C4-2B (cell line): ENCODE results near the gene ZNF221.

Experiments
- ZFX ChIP-seq: fragments of 450-650 bp; IDR thresholded peaks from 2 replicates; pipeline ENCODE4 v1.6.1; 2017
- TF ChIP-seq, protein P1 (sequence below): fragments of 450-650 bp; conservative IDR thresholded peaks from 2 replicates; pipeline ENCODE4 v1.5.1; 2017; ENCODE audit warnings: mild to moderate bottlenecking

GRCh38 chr19:44010468-44010867, 59.4 kb downstream of the ZNF221 start:
- TF ChIP-seq, protein P1, sequence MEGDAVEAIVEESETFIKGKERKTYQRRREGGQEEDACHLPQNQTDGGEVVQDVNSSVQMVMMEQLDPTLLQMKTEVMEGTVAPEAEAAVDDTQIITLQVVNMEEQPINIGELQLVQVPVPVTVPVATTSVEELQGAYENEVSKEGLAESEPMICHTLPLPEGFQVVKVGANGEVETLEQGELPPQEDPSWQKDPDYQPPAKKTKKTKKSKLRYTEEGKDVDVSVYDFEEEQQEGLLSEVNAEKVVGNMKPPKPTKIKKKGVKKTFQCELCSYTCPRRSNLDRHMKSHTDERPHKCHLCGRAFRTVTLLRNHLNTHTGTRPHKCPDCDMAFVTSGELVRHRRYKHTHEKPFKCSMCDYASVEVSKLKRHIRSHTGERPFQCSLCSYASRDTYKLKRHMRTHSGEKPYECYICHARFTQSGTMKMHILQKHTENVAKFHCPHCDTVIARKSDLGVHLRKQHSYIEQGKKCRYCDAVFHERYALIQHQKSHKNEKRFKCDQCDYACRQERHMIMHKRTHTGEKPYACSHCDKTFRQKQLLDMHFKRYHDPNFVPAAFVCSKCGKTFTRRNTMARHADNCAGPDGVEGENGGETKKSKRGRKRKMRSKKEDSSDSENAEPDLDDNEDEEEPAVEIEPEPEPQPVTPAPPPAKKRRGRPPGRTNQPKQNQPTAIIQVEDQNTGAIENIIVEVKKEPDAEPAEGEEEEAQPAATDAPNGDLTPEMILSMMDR = no peak
- TF ChIP-seq ZFX = no peak
